Measurements from ENCODE around the gene ZNF324. TPM values are rescaled to one million over a fixed set of nuclear protein-coding genes. Genes with fewer than 3 reads are reported as not detected.
"Not testable (repeated sequence)": the region's sequence is repeated elsewhere in the genome, so short reads cannot be mapped to it uniquely, and the experiment has no call there.

ZNF324 gene
- total RNA-seq, 1 donor from 2014 or later: 10.5 TPM

DNA sequence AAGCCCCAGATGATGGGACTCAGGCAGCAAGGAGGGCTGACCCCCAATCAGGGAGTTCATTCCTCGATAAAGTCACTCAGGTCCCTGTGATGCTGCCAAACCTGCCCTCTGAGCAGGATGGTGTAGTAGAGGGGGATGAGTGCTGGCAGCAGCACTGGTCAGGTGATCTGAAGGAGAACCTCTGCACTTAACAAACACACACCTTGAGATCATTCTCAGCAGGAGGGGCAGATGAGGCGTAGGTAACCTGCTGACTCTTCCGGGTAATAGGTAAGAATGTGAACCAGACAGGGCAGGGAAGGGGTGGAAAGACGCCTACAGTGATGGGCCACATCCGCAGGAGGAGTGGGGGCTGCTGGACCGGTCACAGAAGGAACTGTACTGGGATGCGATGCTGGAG, 12.4 kb downstream of the ZNF324 start:
- no peak overlapping the region for H3K4me3 ChIP-seq (ENCODE audit: low read depth, low read length)
- H3K36me3 ChIP-seq (ENCODE audit: control insufficient read depth, insufficient read depth, low read length): peaks cover 1% of the 10 kb centered on the region
- no peaks in the 10 kb centered on the region for H3K27me3 ChIP-seq (ENCODE audit: control insufficient read depth, insufficient read depth, low read length)
- FAIRE-seq (no peak), DNase-seq (ENCODE audit: low read depth) (peak; percentile 4)
- TF ChIP-seq, protein P1, sequence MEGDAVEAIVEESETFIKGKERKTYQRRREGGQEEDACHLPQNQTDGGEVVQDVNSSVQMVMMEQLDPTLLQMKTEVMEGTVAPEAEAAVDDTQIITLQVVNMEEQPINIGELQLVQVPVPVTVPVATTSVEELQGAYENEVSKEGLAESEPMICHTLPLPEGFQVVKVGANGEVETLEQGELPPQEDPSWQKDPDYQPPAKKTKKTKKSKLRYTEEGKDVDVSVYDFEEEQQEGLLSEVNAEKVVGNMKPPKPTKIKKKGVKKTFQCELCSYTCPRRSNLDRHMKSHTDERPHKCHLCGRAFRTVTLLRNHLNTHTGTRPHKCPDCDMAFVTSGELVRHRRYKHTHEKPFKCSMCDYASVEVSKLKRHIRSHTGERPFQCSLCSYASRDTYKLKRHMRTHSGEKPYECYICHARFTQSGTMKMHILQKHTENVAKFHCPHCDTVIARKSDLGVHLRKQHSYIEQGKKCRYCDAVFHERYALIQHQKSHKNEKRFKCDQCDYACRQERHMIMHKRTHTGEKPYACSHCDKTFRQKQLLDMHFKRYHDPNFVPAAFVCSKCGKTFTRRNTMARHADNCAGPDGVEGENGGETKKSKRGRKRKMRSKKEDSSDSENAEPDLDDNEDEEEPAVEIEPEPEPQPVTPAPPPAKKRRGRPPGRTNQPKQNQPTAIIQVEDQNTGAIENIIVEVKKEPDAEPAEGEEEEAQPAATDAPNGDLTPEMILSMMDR (IDR thresholded peaks at IDR 0.05; ENCODE audit: insufficient read depth, low read length, severe bottlenecking): no peak

DNA sequence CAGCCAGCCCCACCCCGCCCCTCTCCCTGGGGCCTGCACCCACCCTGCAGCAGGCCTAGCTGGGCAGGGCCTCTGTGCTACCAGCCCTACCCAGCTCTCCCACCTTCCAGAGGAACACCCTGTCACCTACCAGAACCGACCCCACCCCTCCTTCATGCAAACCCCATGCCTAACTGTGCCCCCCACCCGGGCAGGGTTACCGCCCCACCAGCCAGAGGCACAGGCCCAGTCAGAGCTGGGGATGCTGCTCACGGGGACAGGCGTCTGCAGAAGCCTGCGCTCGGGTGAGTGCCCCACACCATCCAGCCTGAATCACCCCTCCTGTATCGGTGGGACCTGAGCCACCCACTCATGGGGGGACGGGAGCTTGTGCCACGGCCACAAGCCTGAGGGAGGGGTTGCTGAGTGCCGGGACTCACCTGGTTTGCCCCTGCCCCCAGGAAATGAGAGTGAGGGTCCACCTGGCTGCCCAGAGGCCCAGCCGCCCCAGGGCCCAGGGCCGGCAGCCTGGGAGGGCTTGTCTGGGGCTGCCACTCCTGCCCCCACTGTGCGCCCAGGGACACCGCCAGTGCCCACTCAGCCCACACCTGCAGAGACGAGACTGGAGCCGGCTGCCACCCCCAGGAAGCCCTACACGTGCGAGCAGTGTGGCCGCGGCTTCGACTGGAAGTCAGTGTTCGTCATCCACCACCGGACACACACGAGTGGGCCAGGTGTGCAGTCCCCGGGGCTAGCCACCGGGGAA, 13.0 kb downstream of the ZNF324 start:
- DNase-seq (ENCODE audit: low read depth) (no peak), FAIRE-seq (no peak)
- TF ChIP-seq, protein P1 (IDR thresholded peaks at IDR 0.05; ENCODE audit: insufficient read depth, low read length, severe bottlenecking): no peak
- no peaks in the 10 kb centered on the region for H3K27me3 ChIP-seq (ENCODE audit: control insufficient read depth, insufficient read depth, low read length)
- H3K36me3 ChIP-seq (ENCODE audit: control insufficient read depth, insufficient read depth, low read length): peaks cover 1% of the 10 kb centered on the region
- no peak overlapping the region for H3K4me3 ChIP-seq (ENCODE audit: low read depth, low read length)

DNA sequence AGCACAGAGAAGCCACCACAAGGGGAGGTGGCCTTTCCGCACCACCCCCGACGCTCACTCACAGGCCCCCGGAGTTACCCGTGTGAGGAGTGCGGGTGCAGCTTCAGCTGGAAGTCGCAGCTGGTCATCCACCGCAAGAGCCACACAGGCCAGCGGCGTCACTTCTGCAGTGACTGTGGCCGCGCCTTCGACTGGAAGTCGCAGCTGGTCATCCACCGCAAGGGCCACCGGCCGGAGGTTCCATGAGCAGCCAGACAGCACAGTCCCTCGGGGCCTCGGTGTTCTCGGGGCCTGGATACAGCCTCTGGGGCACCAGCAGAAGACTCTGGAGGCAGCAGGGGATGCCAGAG, 13.6 kb downstream of the ZNF324 start:
- TF ChIP-seq, protein P1 (IDR thresholded peaks at IDR 0.05; ENCODE audit: insufficient read depth, low read length, severe bottlenecking): no peak
- DNase-seq (ENCODE audit: low read depth) (no peak), FAIRE-seq (no peak)
- H3K4me3 ChIP-seq (ENCODE audit: low read depth, low read length): no peak overlapping the region
- H3K36me3 ChIP-seq (ENCODE audit: control insufficient read depth, insufficient read depth, low read length): peaks cover 1% of the 10 kb centered on the region
- no peaks in the 10 kb centered on the region for H3K27me3 ChIP-seq (ENCODE audit: control insufficient read depth, insufficient read depth, low read length)

DNA sequence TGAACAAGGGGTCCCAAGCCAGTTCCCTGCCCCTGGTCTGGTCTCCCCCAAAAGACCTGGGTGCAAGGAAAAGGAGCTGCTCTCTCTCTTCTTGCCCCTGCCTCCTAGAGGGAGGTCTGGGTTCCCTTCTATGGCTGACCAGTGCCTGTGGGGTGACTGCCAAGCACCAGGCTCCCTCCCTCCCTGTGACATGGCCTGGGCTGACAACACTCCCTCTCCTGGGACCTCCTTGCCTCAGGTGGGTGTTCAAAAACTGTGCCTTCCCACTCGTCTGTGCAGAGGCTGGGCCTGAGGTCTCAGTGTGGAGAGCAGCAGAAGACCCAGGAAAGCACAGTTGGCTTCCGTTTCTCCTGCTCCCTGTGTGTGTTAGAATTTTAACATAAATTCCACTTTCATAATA, 14.0 kb downstream of the ZNF324 start:
- H3K27me3 ChIP-seq (ENCODE audit: control insufficient read depth, insufficient read depth, low read length): no peaks in the 10 kb centered on the region
- H3K36me3 ChIP-seq (ENCODE audit: control insufficient read depth, insufficient read depth, low read length): peaks cover 1% of the 10 kb centered on the region
- no peak overlapping the region for H3K4me3 ChIP-seq (ENCODE audit: low read depth, low read length)
- FAIRE-seq: no peak
- TF ChIP-seq, protein P1 (IDR thresholded peaks at IDR 0.05; ENCODE audit: insufficient read depth, low read length, severe bottlenecking): no peak
- DNase-seq (ENCODE audit: low read depth): no peak

DNA sequence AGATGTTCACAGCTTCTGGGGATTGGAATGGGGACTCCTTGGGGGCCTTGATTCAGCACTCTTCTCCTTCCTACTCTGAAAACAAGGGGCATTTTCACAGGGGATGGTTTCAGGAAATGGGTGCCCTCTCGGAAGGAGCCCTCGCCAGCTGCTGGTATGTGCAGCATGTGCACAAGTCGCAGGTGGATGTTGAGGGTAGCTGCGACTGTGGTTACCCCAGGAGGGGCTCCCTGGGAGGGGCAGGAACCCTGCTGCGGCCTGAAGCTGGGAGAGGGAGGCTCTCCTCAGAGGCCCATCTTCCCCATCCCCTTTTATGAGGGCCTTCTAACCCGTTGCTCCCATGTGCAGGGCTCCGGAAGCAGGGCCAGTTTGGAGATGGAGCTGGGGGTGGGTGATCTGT, 15.5 kb downstream of the ZNF324 start:
- FAIRE-seq: no peak
- Histone ChIP-seq H3K4me3 (ENCODE audit: low read depth, low read length) (no peak overlapping the region), H3K27me3 (ENCODE audit: control insufficient read depth, insufficient read depth, low read length) (no peaks in the 10 kb centered on the region), H3K36me3 (ENCODE audit: control insufficient read depth, insufficient read depth, low read length) (peaks cover 1% of the 10 kb centered on the region)
- TF ChIP-seq, protein P1 (IDR thresholded peaks at IDR 0.05; ENCODE audit: insufficient read depth, low read length, severe bottlenecking): no peak
- DNase-seq (ENCODE audit: low read depth): no peak

DNA sequence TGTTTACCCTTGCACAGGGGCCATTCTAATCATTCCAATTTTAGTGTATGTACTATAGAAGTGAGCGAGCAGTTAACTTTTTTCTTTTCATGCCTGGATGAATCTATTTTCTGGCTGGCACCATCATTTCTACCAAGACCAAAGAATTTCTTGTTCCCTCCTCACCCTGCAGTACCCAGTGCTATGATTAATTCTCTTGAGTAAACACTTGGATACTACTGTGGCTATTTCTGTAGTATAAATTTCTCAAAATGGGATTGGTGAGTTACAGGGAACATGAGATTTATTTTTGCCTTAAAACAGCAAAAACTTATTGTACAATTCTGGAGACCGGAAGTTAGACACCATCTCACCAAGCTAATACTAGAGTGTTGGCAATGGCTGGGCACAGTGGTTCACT, 16.9 kb downstream of the ZNF324 start:
- no peak for FAIRE-seq

DNA sequence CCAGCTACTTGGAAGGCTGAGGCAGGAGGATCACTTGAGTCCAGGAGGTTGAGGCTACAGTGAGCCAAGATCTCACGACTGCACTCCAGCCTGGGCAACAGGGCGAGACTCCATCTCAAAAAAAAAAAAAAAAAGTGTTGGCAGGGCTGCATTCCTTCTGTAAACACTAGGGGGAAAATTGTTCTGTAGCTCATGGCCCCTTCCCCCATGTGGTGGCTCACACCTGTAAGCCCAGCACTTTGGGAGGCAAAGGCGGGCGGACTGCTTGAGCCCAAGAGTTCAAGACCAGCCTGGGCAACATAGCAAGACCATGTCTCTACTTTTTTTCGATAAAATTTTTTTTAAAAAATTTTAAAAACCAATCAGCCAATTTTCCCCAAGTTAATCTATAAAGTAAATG, 17.5 kb downstream of the ZNF324 start:
- not testable (repeated sequence) for DNase-seq (ENCODE audit: low read depth); FAIRE-seq; H3K36me3 ChIP-seq (ENCODE audit: control insufficient read depth, insufficient read depth, low read length); H3K27me3 ChIP-seq (ENCODE audit: control insufficient read depth, insufficient read depth, low read length); H3K4me3 ChIP-seq (ENCODE audit: low read depth, low read length)

More for the DNA sequence above, 16.9 kb downstream of the ZNF324 start:
- Histone ChIP-seq H3K4me3 (ENCODE audit: low read depth, low read length) (no peak overlapping the region), H3K27me3 (ENCODE audit: control insufficient read depth, insufficient read depth, low read length) (no peaks in the 10 kb centered on the region), H3K36me3 (ENCODE audit: control insufficient read depth, insufficient read depth, low read length) (no peaks in the 10 kb centered on the region)
- TF ChIP-seq, protein P1 (IDR thresholded peaks at IDR 0.05; ENCODE audit: insufficient read depth, low read length, severe bottlenecking): no peak
- no peak for DNase-seq (ENCODE audit: low read depth)
